ENCODE results near the gene AKAP12. TPM values are rescaled to one million over a fixed set of nuclear protein-coding genes. Genes with fewer than 3 reads are reported as not detected.

Gene AKAP12
- total RNA-seq, 3 donors from 2014 or later (not counting 1 experiment from before 2014, with no cell fraction given) = 0.07 to 17.6 (median 0.75) TPM

GRCh38 chr6:151288712-151289398 is 49.1 kb downstream of the AKAP12 start:
- no peaks in the 10 kb centered on the region for H3K9me3 ChIP-seq (ENCODE audit: control insufficient read depth, insufficient read depth, low read length)
- H3K4me3 ChIP-seq (ENCODE audit: low read length) = no peak overlapping the region
- Mint-ChIP-seq H3K4me1 (peaks cover 14 to 20% of the 10 kb centered on the region in 2 donors), H3K27ac (no peak overlapping the region), H3K9me3 (no peaks in the 10 kb centered on the region), H3K36me3 (no peaks in the 10 kb centered on the region), H3K27me3 (ENCODE audit: low read depth in 2 of 2) (peaks cover 30 to 48% of the 10 kb centered on the region in 2 donors), H3K4me3 (no peak overlapping the region)
- H3K36me3 ChIP-seq (ENCODE audit: control insufficient read depth, insufficient read depth, low read length) = no peaks in the 10 kb centered on the region
- H3K27ac ChIP-seq (ENCODE audit: low read length) = no peak overlapping the region
- intact Hi-C loops (cut with micrococcal nuclease) = no loop called here
- no peak for DNase-seq
- ATAC-seq = no peak
- peaks cover 8% of the 10 kb centered on the region for H3K27me3 ChIP-seq (ENCODE audit: control insufficient read depth, insufficient read depth, low read length)
- WGBS (ENCODE audit: insufficient coverage) = 87% methylated on average over 6 of the region's 10 CpGs
- H3K4me1 ChIP-seq (ENCODE audit: control insufficient read depth, insufficient read depth, low read length) = no peaks in the 10 kb centered on the region
- no peak for TF ChIP-seq CTCF (IDR thresholded peaks at IDR 0.05)

GRCh38 chr6:151289399-151290007 is 49.7 kb downstream of the AKAP12 start:
- no peak for TF ChIP-seq CTCF (IDR thresholded peaks at IDR 0.05)
- ATAC-seq (peak in 2 of 3 donors; percentile 50 to 51), DNase-seq (peak in 1 of 2 donors; percentile 28)
- Histone ChIP-seq H3K4me3 (ENCODE audit: low read length) (no peak overlapping the region), H3K36me3 (ENCODE audit: control insufficient read depth, insufficient read depth, low read length) (no peaks in the 10 kb centered on the region), H3K4me1 (ENCODE audit: control insufficient read depth, insufficient read depth, low read length) (no peaks in the 10 kb centered on the region), H3K9me3 (ENCODE audit: control insufficient read depth, insufficient read depth, low read length) (no peaks in the 10 kb centered on the region), H3K27me3 (ENCODE audit: control insufficient read depth, insufficient read depth, low read length) (peaks cover 8% of the 10 kb centered on the region), H3K27ac (ENCODE audit: low read length) (no peak overlapping the region)
- no peak overlapping the region for H3K4me3 Mint-ChIP-seq
- peaks cover 14 to 20% of the 10 kb centered on the region in 2 donors for H3K4me1 Mint-ChIP-seq
- 77% methylated on average over 1 of the region's 2 CpGs for WGBS (ENCODE audit: insufficient coverage)
- H3K9me3 Mint-ChIP-seq = no peaks in the 10 kb centered on the region
- intact Hi-C loops (cut with micrococcal nuclease) = no loop called here
- no peaks in the 10 kb centered on the region for H3K36me3 Mint-ChIP-seq
- no peak overlapping the region for H3K27ac Mint-ChIP-seq
- peaks cover 31 to 46% of the 10 kb centered on the region in 2 donors for H3K27me3 Mint-ChIP-seq (ENCODE audit: low read depth in 2 of 2)

GRCh38 chr6:151290877-151291721 is 51.3 kb downstream of the AKAP12 start:
- H3K27ac ChIP-seq (ENCODE audit: low read length) = no peak overlapping the region
- DNase-seq = no peak
- Mint-ChIP-seq H3K27ac (no peak overlapping the region), H3K27me3 (ENCODE audit: low read depth in 2 of 2) (peaks cover 32 to 49% of the 10 kb centered on the region in 2 donors), H3K9me3 (no peaks in the 10 kb centered on the region), H3K36me3 (no peaks in the 10 kb centered on the region), H3K4me1 (peaks cover 14 to 20% of the 10 kb centered on the region in 2 donors), H3K4me3 (no peak overlapping the region)
- H3K27me3 ChIP-seq (ENCODE audit: control insufficient read depth, insufficient read depth, low read length) = peaks cover 8% of the 10 kb centered on the region
- no peaks in the 10 kb centered on the region for H3K9me3 ChIP-seq (ENCODE audit: control insufficient read depth, insufficient read depth, low read length)
- no peaks in the 10 kb centered on the region for H3K36me3 ChIP-seq (ENCODE audit: control insufficient read depth, insufficient read depth, low read length)
- no peak overlapping the region for H3K4me3 ChIP-seq (ENCODE audit: low read length)
- intact Hi-C loops (cut with micrococcal nuclease) = no loop called here
- TF ChIP-seq CTCF (IDR thresholded peaks at IDR 0.05) = no peak
- WGBS (ENCODE audit: insufficient coverage) = 81% methylated on average over 11 of the region's 11 CpGs
- no peaks in the 10 kb centered on the region for H3K4me1 ChIP-seq (ENCODE audit: control insufficient read depth, insufficient read depth, low read length)
- ATAC-seq = no peak

Data from natural killer cell (primary cell).